GM18505 (cell line): Measurements from ENCODE around the gene PLP2.

Experiments
- ATAC-seq: cut with Tn5 transposase; IDR thresholded peaks from one replicate; pipeline ENCODE4 v1.9.1; 2021; ENCODE audit not compliant: unreplicated experiment
- POLR2A ChIP-seq: IDR thresholded peaks from 4 replicates; pipeline ENCODE4 v1.6.1; 2011; ENCODE audit warnings: borderline replicate concordance; ENCODE audit not compliant: insufficient read depth, insufficient read length; ENCODE audit errors: extremely low read depth

The PLP2 gene

DNA sequence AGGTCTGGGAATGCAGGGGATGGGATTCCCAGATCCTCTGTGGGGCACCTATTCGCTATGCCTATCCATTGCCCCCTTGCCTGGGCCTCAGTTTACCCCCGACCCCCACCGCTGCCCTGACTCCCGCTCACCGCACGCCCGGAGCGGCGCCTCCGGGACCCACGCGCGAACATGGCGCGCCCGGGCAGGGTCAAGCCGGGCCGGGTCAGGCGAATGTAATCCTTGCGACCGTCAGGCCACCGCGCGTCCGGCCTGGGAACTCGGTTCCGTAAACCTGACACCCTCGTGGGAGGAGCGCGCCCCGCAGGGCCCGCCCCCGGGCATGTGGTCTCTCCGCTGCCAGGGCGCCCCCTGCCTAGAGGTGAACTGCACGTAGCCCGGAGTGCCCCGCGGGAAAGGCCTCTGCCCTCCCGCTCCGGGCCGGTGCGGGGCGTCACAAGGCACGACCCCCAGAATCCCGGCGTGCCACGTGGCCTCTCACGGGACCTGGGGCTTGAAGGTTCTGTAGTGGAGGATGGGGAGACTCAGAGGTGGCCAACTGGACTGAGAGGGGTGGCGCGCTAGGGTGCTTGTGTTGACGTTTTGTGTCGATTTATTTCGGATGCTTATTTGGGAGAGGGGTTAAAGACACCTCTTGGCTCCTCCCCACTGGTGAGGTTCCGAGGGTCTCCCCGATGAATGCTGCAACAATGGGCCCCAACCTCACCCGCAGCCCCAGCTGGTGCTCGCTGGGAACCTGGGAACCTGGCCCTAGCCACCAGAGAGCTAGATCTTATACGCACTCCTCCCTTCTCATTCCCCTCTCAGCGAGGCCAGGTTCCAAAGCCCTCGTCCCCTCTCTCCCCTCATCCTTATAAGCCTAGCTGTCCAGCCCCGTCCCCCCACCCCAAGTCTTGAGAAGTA is 14.7 kb downstream of the PLP2 start, which contains the start of gene PRICKLE3:
PRICKLE3 (minus strand) TSS at position 249 of the 903 bp plus-strand sequence; CDS start at position 173, 76 bp downstream.
- no peak for ATAC-seq
- TF ChIP-seq POLR2A: peak; percentile 81

DNA sequence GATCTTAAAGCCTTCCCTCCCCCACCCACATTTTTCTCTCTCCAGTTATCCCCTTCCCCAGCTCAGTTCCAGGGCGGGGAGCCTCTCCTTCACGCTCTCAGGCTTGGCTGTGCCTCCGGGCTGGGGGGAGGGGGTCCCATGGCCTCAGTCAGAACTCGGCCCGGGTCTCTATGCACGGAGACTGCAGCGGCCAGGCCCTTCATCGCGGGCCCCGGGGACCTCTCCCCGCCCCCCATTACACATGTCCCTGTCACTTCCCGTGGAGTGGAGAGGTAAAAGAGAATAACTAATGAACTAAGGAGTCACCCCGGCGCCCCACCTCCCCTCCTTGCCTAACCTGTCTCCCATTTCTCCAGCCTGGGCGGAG is 15.3 kb downstream of the PLP2 start:
- no peak for TF ChIP-seq POLR2A
- ATAC-seq: no peak

DNA sequence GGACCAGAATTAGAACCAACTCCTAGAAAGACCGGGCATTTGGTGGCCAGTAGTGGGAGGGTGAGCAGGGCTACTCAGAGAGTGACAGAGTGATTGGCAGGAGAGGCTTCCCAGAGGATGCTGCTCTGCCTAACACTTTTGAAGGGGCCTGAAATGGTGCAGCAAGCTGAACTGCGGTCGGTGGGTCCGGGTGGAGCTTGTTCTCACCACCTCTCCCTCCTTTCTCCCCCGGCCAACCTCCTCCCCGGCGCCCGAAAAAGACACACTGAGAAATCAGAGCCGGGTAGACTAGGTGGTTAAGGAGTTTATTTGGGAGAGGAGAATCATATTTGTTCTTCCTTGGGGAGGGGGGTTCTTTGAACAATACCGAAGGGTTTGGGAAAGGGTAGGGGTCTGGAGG is 15.8 kb downstream of the PLP2 start:
- TF ChIP-seq POLR2A: no peak
- no peak for ATAC-seq

DNA sequence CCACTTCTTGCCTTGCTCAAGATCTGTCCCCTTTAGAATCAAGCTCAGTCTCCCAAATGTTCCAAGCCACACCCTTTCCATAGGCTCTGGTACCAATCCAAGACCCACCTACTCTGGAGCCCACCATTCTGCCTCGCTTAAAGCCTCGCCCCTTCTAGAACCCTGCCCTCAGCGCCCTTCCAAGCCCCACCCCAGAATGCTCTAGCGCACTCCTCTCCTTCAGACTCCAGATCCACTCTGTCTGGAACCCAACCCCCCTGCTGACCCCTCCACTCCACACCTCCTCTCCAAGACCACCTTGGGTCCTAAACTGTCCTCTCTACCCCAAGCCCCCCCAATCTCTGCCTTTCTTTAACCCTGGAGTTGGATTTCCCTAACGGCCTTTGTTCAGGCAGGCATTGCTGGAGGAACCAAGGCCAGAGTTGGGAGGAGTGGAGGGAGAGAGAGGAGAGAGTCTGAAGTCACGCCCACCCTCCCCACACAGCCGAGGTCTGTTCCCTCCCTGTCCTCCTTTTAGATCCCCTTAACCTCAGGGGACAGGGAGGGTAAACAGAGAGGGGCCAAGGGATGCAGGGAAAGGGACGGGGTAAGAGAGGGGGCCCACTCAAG is 16.9 kb downstream of the PLP2 start:
- ATAC-seq: no peak
- TF ChIP-seq POLR2A: no peak

DNA sequence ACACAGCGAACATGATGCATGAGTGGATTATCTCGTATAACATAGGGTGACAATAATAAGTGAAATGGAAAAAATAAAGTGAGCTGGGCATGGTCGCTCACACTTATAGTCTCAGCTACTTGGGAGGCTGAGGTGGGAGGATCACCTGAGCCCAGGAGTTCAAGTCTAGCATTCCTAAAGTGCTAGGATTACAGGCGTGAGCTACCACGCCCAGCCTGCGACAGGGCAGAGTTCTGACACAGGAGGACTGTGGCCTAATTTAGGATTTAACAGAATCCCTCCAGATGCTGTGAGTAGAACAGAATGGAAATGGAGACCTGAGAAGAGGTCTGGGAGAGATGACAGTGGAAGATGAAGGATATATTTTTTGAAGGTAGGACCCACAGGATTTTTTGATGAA is 17.9 kb downstream of the PLP2 start:
- no peak for TF ChIP-seq POLR2A
- no peak for ATAC-seq

DNA sequence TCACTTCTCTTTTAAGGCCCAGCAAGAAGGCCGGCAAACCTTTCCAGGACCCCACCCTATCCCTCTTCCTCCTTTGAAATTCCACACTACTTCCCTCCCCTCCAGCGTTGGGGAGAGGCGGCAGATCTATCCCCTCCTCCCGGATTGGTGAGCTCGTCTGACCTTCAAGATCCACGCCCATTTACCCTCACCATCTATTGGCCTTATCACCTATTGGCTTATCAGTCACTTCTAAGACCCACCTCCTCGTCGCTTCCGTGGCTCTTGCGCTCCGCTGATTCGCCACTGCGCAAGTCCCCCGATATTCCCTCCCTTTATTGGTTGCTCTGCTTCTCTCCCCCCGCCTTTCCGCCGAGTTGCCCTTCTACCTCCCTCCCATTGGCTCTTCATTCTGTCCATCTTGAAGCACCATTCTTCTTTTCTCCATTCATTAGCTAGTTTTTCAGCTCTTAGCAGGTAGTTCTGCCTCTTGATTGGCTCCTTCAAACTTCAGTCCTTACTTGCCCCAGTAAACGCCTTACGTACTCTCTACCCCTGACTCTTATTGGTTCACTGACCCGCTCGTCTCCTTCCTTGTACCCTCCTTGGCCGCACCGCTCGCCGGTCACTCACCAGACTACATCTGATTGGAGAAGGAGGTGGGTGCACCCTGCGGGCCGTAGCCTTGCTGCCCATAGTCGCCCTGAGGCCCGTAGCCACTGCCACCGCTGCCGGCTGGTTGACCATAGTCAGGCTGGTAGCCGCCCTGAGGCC is 19.3 kb downstream of the PLP2 start:
- TF ChIP-seq POLR2A: peak; percentile 76
- ATAC-seq: peak; percentile 79

DNA sequence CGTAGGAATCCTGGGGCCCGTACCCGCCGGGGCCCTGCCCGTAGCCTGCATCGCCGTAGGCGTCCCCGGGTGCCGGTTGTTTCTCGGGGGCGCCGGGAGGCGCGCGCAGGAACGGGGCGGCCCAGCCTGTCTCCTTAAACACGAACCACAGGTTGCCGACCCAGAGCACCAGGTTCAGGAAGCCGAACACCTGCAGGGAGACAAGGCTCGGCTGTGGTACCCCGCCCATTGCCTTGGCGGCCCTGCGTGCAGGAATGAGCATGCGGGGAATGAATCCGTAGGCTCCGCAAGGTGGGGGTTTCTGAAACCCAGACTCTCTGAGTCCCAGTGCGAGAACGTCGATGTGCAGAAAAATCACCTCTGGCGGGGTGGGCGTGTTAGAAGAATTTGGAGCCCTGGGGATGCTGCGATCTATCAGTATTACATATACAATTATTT is 19.9 kb downstream of the PLP2 start:
- peak; percentile 21 for ATAC-seq

DNA sequence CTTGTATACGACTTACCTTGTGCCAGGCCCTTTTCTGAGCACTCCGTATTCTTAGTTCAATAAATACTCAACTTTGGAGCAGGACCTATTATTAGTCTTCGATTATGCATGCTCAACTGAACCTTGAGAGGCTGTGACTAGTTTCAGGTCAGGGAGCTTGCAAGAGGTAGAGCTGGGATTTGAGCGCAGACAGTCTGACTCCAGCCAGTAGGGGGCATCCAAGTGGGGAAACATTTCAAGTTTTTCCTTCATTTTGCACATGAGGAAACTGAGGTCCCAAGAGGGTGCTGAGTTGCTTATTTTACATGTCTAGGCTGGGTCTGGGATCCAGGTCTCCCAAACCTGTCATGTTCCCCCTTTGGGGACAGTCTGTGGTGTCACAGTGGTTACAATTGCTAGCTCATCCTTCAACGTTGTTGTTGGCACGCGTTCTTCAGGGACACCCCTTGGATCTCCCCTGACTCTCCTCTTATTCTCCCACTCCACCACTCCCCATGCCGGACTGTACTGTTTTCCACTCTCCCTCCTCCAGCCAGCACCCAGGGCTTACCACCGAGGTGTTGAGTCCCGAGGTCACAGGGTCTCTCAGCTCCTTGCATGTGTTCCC is 21.1 kb downstream of the PLP2 start:
- TF ChIP-seq POLR2A: no peak
- ATAC-seq: no peak

More for the DNA sequence above, 19.9 kb downstream of the PLP2 start:
- TF ChIP-seq POLR2A: no peak

DNA sequence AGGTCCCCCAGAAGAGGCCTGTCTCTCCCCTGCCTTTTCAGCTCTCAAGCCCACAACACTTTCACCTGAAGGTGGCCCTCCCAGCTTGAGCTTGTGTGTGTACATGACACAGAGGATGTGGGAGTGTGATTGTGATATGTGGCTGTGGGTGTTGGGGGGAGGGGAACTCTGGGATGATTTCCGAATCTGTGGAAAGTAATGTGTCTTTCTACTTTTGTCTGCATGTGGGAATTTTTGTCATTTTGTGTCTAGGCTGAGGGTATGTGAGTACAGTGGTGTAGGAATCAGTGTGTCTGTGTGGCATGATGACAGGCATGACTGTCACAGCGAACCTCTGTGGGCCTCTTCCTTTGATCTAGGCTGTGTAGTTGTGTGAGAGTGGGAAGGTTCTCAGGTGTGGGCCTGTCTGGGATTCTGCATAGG is 21.9 kb downstream of the PLP2 start:
- no peak for TF ChIP-seq POLR2A
- ATAC-seq: no peak

DNA sequence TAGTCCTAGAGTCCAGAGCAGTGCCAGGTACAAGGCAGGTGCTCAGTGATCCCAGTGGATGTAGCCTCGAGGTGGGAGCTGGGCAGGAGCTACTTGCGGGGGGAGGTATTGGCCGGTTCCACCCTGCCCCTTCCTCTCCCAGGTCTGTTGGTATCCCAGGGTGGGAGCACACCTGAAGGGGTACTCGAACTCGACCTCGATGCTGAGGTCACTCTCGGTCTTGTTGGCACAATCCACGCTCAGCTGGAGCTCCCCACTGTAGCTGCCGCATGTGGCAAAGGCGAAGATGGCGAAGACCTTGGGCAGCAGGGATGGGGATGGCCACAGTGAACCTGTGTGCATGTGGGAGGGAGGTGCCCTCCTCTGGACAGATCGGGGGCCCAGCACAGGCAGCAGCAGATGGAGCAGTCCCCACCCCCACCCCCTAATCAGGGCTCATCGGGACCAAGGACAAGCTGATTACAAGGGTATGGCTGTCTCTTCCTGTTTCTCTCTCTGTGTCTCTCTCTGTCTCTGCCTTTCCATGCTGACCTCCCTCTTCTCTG is 25.9 kb downstream of the PLP2 start:
- no peak for ATAC-seq
- TF ChIP-seq POLR2A: no peak

DNA sequence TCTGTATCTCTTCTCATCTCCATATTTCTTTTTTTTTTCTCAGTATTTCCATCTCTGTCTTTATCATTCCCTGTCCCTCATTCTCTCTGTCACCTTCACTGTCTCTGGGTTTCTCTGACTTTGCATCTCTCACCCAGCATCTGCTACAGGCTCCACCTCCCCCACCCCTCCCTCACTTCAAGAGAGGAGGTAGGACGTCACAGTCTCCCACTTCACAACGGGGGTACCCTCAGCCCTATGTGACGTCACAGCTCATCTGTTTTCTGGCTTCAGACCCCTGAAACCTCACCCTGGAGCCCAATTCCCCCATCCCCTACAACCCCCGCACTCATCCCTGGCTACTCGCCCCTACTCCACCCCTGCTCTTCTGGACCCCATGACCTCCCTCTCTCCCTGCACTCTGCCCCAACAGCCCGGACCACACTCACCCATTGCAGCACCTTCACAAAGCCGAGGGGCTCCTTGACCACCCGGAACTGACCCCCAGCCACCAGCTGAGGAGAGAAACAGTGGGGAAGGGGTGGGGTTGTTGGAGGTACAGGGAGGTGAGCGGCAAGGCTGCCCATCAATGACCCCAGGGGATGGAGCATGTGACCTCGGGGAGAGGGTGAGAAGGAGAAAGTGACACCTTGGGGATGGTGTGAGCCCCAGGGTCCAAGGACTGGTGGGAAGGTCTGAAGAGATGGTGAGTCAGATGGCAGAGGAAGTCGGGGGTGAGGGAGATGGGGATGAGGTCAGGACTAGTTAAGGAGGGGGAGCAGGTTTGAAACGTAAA is 27.0 kb downstream of the PLP2 start:
- no peak for ATAC-seq
- no peak for TF ChIP-seq POLR2A

DNA sequence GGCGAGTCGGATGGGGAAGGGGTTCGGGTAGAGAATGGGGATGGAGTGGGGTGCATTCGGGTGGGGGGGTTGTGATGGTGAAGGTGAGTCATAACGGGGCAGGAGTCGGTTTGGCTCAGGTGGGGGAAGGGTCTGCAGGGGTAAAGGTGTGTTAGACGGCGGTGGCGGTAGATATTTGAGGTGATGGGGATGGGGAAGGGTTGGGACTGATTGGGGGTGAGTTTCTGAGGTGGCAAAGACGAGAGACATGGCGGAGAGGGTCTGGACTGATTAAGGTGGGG is 27.6 kb downstream of the PLP2 start:
- ATAC-seq: no peak
- no peak for TF ChIP-seq POLR2A
